Keratinocyte (primary cell): Measurements from ENCODE around the gene PRKCE.

Experiments used
- EZH2 ChIP-seq: IDR thresholded peaks from one replicate; pipeline ENCODE4 v1.6.1; 2012; ENCODE audit warnings: inconsistent platforms, mild to moderate bottlenecking, low read length, moderate library complexity
- TF ChIP-seq, protein P1 (sequence below), 3 experiments: IDR thresholded peaks in 1 of 3; conservative IDR thresholded peaks in 1 of 3; optimal IDR thresholded peaks in 1 of 3; 2 replicates in 2 of 3; 3 replicates in 1 of 3; pipeline versions ENCODE3 to v1.5.1; 2011; ENCODE audit warnings: low read length in 3 of 3, mild to moderate bottlenecking in 3 of 3, moderate library complexity in 2 of 3, control low read depth in 1 of 3, inconsistent platforms in 1 of 3; ENCODE audit not compliant: insufficient read depth in 2 of 3; ENCODE audit errors: extremely low read depth in 1 of 3

GRCh38 chr2:45668509-45668908, 17.0 kb downstream of the PRKCE start:
- no peak for TF ChIP-seq EZH2
- TF ChIP-seq, protein P1, sequence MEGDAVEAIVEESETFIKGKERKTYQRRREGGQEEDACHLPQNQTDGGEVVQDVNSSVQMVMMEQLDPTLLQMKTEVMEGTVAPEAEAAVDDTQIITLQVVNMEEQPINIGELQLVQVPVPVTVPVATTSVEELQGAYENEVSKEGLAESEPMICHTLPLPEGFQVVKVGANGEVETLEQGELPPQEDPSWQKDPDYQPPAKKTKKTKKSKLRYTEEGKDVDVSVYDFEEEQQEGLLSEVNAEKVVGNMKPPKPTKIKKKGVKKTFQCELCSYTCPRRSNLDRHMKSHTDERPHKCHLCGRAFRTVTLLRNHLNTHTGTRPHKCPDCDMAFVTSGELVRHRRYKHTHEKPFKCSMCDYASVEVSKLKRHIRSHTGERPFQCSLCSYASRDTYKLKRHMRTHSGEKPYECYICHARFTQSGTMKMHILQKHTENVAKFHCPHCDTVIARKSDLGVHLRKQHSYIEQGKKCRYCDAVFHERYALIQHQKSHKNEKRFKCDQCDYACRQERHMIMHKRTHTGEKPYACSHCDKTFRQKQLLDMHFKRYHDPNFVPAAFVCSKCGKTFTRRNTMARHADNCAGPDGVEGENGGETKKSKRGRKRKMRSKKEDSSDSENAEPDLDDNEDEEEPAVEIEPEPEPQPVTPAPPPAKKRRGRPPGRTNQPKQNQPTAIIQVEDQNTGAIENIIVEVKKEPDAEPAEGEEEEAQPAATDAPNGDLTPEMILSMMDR (optimal IDR thresholded peaks at IDR 0.05 in 1 of 3, IDR thresholded peaks at IDR 0.05 in 1 of 3, conservative IDR thresholded peaks at IDR 0.05 in 1 of 3; ENCODE audit: extremely low read depth in 1 of 3, insufficient read depth in 2 of 3, low read length in 3 of 3), result no peak
